ENCODE data around the gene OBSCN.

OBSCN gene

GRCh38 chr1:228294717-228295116 is 86.9 kb downstream of the OBSCN start:
- no peak for TF ChIP-seq CTCF (IDR thresholded peaks at IDR 0.05; ENCODE audit: low read depth, low read length, missing control alignments)
- no peak for DNase-seq (ENCODE audit: extremely low read depth, low read depth)
- no peak overlapping the region for H3K4me3 ChIP-seq (replicated peaks; ENCODE audit: low read depth, low read length)

GRCh38 chr1:228295201-228295600 is 87.4 kb downstream of the OBSCN start:
- DNase-seq (ENCODE audit: extremely low read depth, low read depth) = no peak
- TF ChIP-seq CTCF (IDR thresholded peaks at IDR 0.05; ENCODE audit: low read depth, low read length, missing control alignments) = no peak
- no peak overlapping the region for H3K4me3 ChIP-seq (replicated peaks; ENCODE audit: low read depth, low read length)

- no peak for TF ChIP-seq CTCF (IDR thresholded peaks at IDR 0.05; ENCODE audit: low read depth, low read length, missing control alignments)
- no peak overlapping the region for H3K4me3 ChIP-seq (replicated peaks; ENCODE audit: low read depth, low read length)
- DNase-seq (ENCODE audit: extremely low read depth, low read depth) = no peak
Observed at GRCh38 chr1:228295981-228296380, 88.1 kb downstream of the OBSCN start.

GRCh38 chr1:228297242-228297641 is 89.4 kb downstream of the OBSCN start:
- no peak for DNase-seq (ENCODE audit: extremely low read depth, low read depth)
- no peak for TF ChIP-seq CTCF (IDR thresholded peaks at IDR 0.05; ENCODE audit: low read depth, low read length, missing control alignments)
- H3K4me3 ChIP-seq (replicated peaks; ENCODE audit: low read depth, low read length) = no peak overlapping the region

GRCh38 chr1:228297822-228298221 is 90.0 kb downstream of the OBSCN start:
- no peak for TF ChIP-seq CTCF (IDR thresholded peaks at IDR 0.05; ENCODE audit: low read depth, low read length, missing control alignments)
- H3K4me3 ChIP-seq (replicated peaks; ENCODE audit: low read depth, low read length) = no peak overlapping the region
- DNase-seq (ENCODE audit: extremely low read depth, low read depth) = no peak

GRCh38 chr1:228298471-228298870 is 90.6 kb downstream of the OBSCN start:
- H3K4me3 ChIP-seq (replicated peaks; ENCODE audit: low read depth, low read length) = no peak overlapping the region
- no peak for DNase-seq (ENCODE audit: extremely low read depth, low read depth)
- TF ChIP-seq CTCF (IDR thresholded peaks at IDR 0.05; ENCODE audit: low read depth, low read length, missing control alignments) = no peak

- no peak for TF ChIP-seq CTCF (IDR thresholded peaks at IDR 0.05; ENCODE audit: low read depth, low read length, missing control alignments)
- no peak for DNase-seq (ENCODE audit: extremely low read depth, low read depth)
- no peak overlapping the region for H3K4me3 ChIP-seq (replicated peaks; ENCODE audit: low read depth, low read length)
Observed at GRCh38 chr1:228299211-228299610, 91.4 kb downstream of the OBSCN start.

Data from HFF-Myc (cell line).